GM12878 (cell line): Measurements from ENCODE around the gene SMCO1.

ENCODE experiments used
- NFYB ChIP-seq: IDR thresholded peaks from 2 replicates; pipeline ENCODE4 v1.6.1; 2011; ENCODE audit warnings: low read depth, mild to moderate bottlenecking, low read length, improper control_type of control experiment, moderate library complexity; ENCODE audit not compliant: insufficient read depth
- TCF12 ChIP-seq: IDR thresholded peaks from 2 replicates; pipeline ENCODE4 v1.6.1; 2011; ENCODE audit warnings: low read depth, mild to moderate bottlenecking, low read length
- ZNF384 ChIP-seq: IDR thresholded peaks from 2 replicates; pipeline ENCODE4 v1.6.1; 2012; ENCODE audit warnings: low read depth, mild to moderate bottlenecking, low read length, improper control_type of control experiment, borderline replicate concordance

DNA sequence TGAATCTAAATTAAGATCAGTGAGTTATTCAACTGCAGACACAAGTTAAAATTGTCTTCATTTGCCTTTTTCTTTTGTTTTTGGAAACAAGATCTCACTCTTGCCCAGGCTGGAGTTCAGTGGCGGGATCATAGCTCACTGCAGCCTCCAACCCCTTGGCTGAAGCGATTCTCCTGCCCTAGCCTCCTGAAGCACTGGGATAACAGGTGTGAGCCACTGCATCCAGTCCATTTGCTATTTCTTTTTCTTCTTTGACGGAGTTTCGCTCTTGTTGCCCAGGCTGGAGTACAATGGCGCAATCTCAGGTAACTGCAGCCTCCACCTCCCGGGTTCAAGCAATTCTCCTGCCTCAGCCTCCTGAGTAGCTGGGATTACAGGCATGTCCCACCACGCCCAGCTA is 21.9 kb downstream of the SMCO1 start:
- TF ChIP-seq NFYB (no peak), TCF12 (no peak), ZNF384 (no peak)
